Measurements from ENCODE around the gene TGFB1I1. TPM values are rescaled to one million over a fixed set of nuclear protein-coding genes. Genes with fewer than 3 reads are reported as not detected.
"Not testable (repeated sequence)": the region's sequence is repeated elsewhere in the genome, so short reads cannot be mapped to it uniquely, and the experiment has no call there.

The TGFB1I1 gene
- total RNA-seq, 1 experiment from 2014 or later = 9.3 TPM

GRCh38 chr16:31435341-31436220 lies 36.4 kb upstream of the TGFB1I1 start:
- no peak for TF ChIP-seq CTCF (IDR thresholded peaks at IDR 0.05; ENCODE audit: insufficient read depth in 1 of 2, low read depth in 1 of 2, low read length in 1 of 2, severe bottlenecking in 1 of 2, unreplicated experiment in 1 of 2)
- no peak overlapping the region for H3K4me3 ChIP-seq (ENCODE audit: low read depth, low read length)

GRCh38 chr16:31436221-31437045 lies 35.5 kb upstream of the TGFB1I1 start:
- no peaks in the 10 kb centered on the region for H3K9me3 Mint-ChIP-seq (ENCODE audit: unreplicated experiment)
- Histone ChIP-seq H3K4me3 (ENCODE audit: low read depth, low read length) (no peak overlapping the region), H3K27me3 (replicated peaks; ENCODE audit: control insufficient read depth, insufficient read depth, low read length) (no peaks in the 10 kb centered on the region), H3K36me3 (ENCODE audit: control insufficient read depth, insufficient read depth, low read length) (no peaks in the 10 kb centered on the region), H3K9me3 (no peaks in the 10 kb centered on the region), H3K4me1 (no peaks in the 10 kb centered on the region)
- intact Hi-C loops (cut with micrococcal nuclease; ENCODE audit: unreplicated experiment) = no loop called here
- CTCF ChIA-PET = interaction anchor here (1.2 kb wide), 1 partner anchor 22 kb away, joined by 3 read pairs; no protein-coding TSS in a partner anchor
- no TSS peak for BruUV-seq (replicated peaks)
- POLR2A ChIA-PET = no interaction called here
- H3K27ac Mint-ChIP-seq (ENCODE audit: unreplicated experiment) = no peak overlapping the region
- no peaks in the 10 kb centered on the region for H3K27me3 Mint-ChIP-seq (ENCODE audit: insufficient read depth, unreplicated experiment)
- H3K36me3 Mint-ChIP-seq (ENCODE audit: insufficient read depth, unreplicated experiment) = no peaks in the 10 kb centered on the region
- DNase-seq = no peak
- no peak for TF ChIP-seq CTCF (IDR thresholded peaks at IDR 0.05; ENCODE audit: insufficient read depth in 1 of 2, low read depth in 1 of 2, low read length in 1 of 2, severe bottlenecking in 1 of 2, unreplicated experiment in 1 of 2)
- H3K4me1 Mint-ChIP-seq (ENCODE audit: low read depth, unreplicated experiment) = no peaks in the 10 kb centered on the region
- H3K4me3 Mint-ChIP-seq (ENCODE audit: unreplicated experiment) = no peak overlapping the region

More at GRCh38 chr16:31435341-31436220, 36.4 kb upstream of the TGFB1I1 start:
- Histone ChIP-seq H3K4me1 (no peaks in the 10 kb centered on the region), H3K27me3 (replicated peaks; ENCODE audit: control insufficient read depth, insufficient read depth, low read length) (no peaks in the 10 kb centered on the region), H3K9me3 (no peaks in the 10 kb centered on the region), H3K36me3 (ENCODE audit: control insufficient read depth, insufficient read depth, low read length) (no peaks in the 10 kb centered on the region)
- no peaks in the 10 kb centered on the region for H3K27me3 Mint-ChIP-seq (ENCODE audit: insufficient read depth, unreplicated experiment)
- no peak overlapping the region for H3K4me3 Mint-ChIP-seq (ENCODE audit: unreplicated experiment)
- CTCF ChIA-PET = interaction anchor here (1.2 kb wide), 1 partner anchor 23 kb away, joined by 3 read pairs; no protein-coding TSS in a partner anchor
- DNase-seq = no peak
- intact Hi-C loops (cut with micrococcal nuclease; ENCODE audit: unreplicated experiment) = no loop called here
- POLR2A ChIA-PET = no interaction called here
- no peak overlapping the region for H3K27ac Mint-ChIP-seq (ENCODE audit: unreplicated experiment)
- no peaks in the 10 kb centered on the region for H3K4me1 Mint-ChIP-seq (ENCODE audit: low read depth, unreplicated experiment)
- no peaks in the 10 kb centered on the region for H3K36me3 Mint-ChIP-seq (ENCODE audit: insufficient read depth, unreplicated experiment)
- no TSS peak for BruUV-seq (replicated peaks)
- no peaks in the 10 kb centered on the region for H3K9me3 Mint-ChIP-seq (ENCODE audit: unreplicated experiment)

GRCh38 chr16:31438414-31438813 lies 33.5 kb upstream of the TGFB1I1 start:
- Mint-ChIP-seq H3K27me3 (ENCODE audit: insufficient read depth, unreplicated experiment) (no peaks in the 10 kb centered on the region), H3K27ac (ENCODE audit: unreplicated experiment) (no peak overlapping the region), H3K36me3 (ENCODE audit: insufficient read depth, unreplicated experiment) (no peaks in the 10 kb centered on the region), H3K4me3 (ENCODE audit: unreplicated experiment) (no peak overlapping the region), H3K9me3 (ENCODE audit: unreplicated experiment) (no peaks in the 10 kb centered on the region), H3K4me1 (ENCODE audit: low read depth, unreplicated experiment) (no peaks in the 10 kb centered on the region)
- BruUV-seq (replicated peaks) = no TSS peak
- no peaks in the 10 kb centered on the region for H3K36me3 ChIP-seq (ENCODE audit: control insufficient read depth, insufficient read depth, low read length)
- no peaks in the 10 kb centered on the region for H3K4me1 ChIP-seq
- H3K4me3 ChIP-seq (ENCODE audit: low read depth, low read length) = no peak overlapping the region
- ChIA-PET CTCF (no interaction called here), POLR2A (no interaction called here)
- H3K9me3 ChIP-seq = no peaks in the 10 kb centered on the region
- intact Hi-C loops (cut with micrococcal nuclease; ENCODE audit: unreplicated experiment) = no loop called here
- TF ChIP-seq CTCF (IDR thresholded peaks at IDR 0.05; ENCODE audit: insufficient read depth in 1 of 2, low read depth in 1 of 2, low read length in 1 of 2, severe bottlenecking in 1 of 2, unreplicated experiment in 1 of 2) = no peak
- H3K27me3 ChIP-seq (replicated peaks; ENCODE audit: control insufficient read depth, insufficient read depth, low read length) = no peaks in the 10 kb centered on the region
- no peak for DNase-seq

DNA sequence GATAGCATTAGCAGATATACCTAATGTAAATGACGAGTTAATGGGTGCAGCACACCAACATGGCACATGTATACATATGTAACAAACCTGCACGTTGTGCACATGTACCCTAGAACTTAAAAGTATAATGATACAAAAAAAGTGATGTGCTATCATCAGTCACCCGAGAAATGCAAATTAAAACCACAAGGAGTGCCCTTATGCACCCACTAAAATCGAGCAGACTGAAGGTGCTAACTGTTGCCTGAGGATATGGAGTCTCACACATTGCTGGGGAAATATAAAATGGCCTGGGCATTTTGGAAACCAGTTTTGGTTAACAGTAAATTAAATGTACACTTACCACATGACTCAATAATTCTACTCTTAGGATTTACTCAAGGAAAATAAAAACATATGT lies 32.9 kb upstream of the TGFB1I1 start:
- H3K4me3 ChIP-seq (ENCODE audit: low read depth, low read length); H3K36me3 Mint-ChIP-seq (ENCODE audit: insufficient read depth, unreplicated experiment); H3K27me3 Mint-ChIP-seq (ENCODE audit: insufficient read depth, unreplicated experiment); H3K9me3 ChIP-seq; POLR2A ChIA-PET; H3K27me3 ChIP-seq (replicated peaks; ENCODE audit: control insufficient read depth, insufficient read depth, low read length); H3K36me3 ChIP-seq (ENCODE audit: control insufficient read depth, insufficient read depth, low read length); intact Hi-C loops (cut with micrococcal nuclease; ENCODE audit: unreplicated experiment); H3K4me3 Mint-ChIP-seq (ENCODE audit: unreplicated experiment); DNase-seq; H3K27ac Mint-ChIP-seq (ENCODE audit: unreplicated experiment); BruUV-seq (replicated peaks); H3K4me1 Mint-ChIP-seq (ENCODE audit: low read depth, unreplicated experiment); H3K9me3 Mint-ChIP-seq (ENCODE audit: unreplicated experiment); H3K4me1 ChIP-seq; CTCF ChIA-PET: not testable (repeated sequence)

All from Caco-2 (cell line).